Measurements from ENCODE around the gene JAM3.

DNA sequence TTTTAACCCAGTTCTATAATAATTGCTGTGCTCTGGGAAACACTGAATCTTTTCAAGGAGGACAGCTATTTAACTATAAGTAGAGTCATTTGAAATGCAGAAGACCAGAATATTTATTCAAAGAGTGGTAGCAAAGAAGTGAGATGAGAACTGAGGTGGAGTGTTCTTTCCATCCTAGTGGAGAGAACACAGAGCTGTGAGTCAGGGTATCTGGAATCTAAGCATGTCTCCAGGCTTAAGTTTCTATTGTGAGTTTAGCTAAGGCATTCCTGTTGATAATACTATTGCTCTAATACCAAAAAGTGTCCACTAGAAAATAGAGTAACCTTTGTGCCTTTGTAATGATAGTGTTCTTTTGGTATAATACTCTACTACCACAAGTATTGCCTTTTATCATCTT is 32.4 kb downstream of the JAM3 start:
- TF ChIP-seq, protein P1, sequence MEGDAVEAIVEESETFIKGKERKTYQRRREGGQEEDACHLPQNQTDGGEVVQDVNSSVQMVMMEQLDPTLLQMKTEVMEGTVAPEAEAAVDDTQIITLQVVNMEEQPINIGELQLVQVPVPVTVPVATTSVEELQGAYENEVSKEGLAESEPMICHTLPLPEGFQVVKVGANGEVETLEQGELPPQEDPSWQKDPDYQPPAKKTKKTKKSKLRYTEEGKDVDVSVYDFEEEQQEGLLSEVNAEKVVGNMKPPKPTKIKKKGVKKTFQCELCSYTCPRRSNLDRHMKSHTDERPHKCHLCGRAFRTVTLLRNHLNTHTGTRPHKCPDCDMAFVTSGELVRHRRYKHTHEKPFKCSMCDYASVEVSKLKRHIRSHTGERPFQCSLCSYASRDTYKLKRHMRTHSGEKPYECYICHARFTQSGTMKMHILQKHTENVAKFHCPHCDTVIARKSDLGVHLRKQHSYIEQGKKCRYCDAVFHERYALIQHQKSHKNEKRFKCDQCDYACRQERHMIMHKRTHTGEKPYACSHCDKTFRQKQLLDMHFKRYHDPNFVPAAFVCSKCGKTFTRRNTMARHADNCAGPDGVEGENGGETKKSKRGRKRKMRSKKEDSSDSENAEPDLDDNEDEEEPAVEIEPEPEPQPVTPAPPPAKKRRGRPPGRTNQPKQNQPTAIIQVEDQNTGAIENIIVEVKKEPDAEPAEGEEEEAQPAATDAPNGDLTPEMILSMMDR (IDR thresholded peaks at IDR 0.05) = no peak
- TF ChIP-seq POLR2A (IDR thresholded peaks at IDR 0.05) = no peak
